Mesendoderm (in vitro differentiated cells): ENCODE data around the gene HTR6.

ENCODE experiments used
- DNase-seq: peaks from one replicate; pipeline ENCODE4 v3.0.0; 2013
- H2AK5ac ChIP-seq: 2 replicates; pipeline ENCODE4 v1.6.1; 2013; ENCODE audit warnings: low read length, inconsistent platforms
- H2BK120ac ChIP-seq: 2 replicates; pipeline ENCODE4 v1.6.1; 2013; ENCODE audit warnings: low read depth, mild to moderate bottlenecking, low read length, moderate library complexity, mixed read lengths
- H2BK15ac ChIP-seq: replicated peaks from 2 replicates; pipeline ENCODE4 v1.6.1; 2013; ENCODE audit warnings: low read depth, mild to moderate bottlenecking, moderate library complexity
- H2BK5ac ChIP-seq: 2 replicates; pipeline ENCODE4 v1.6.1; 2013; ENCODE audit warnings: low read length, inconsistent platforms
- H3K18ac ChIP-seq: 2 replicates; pipeline ENCODE4 v1.6.1; 2013; ENCODE audit warnings: mild to moderate bottlenecking, low read length, mixed read lengths
- H3K23ac ChIP-seq: one replicate; pipeline ENCODE4 v1.6.1; 2013; ENCODE audit warnings: low read length
- H3K27ac ChIP-seq: 2 replicates; pipeline ENCODE4 v1.5.1; 2013; ENCODE audit warnings: low read depth, mild to moderate bottlenecking, inconsistent platforms, low read length, moderate library complexity
- H3K27me3 ChIP-seq: 2 replicates; pipeline ENCODE4 v1.6.1; 2013; ENCODE audit warnings: low read length, control low read depth, mild to moderate bottlenecking, inconsistent platforms; ENCODE audit not compliant: insufficient read depth, poor library complexity
- H3K36me3 ChIP-seq: 2 replicates; pipeline ENCODE4 v1.6.1; 2013; ENCODE audit warnings: low read length, inconsistent platforms; ENCODE audit not compliant: control insufficient read depth, insufficient read depth
- H3K4ac ChIP-seq: one replicate; pipeline ENCODE4 v1.6.1; 2013; ENCODE audit warnings: low read depth, mild to moderate bottlenecking, low read length, moderate library complexity
- H3K4me1 ChIP-seq: 2 replicates; pipeline ENCODE4 v1.6.1; 2013; ENCODE audit warnings: low read depth, low read length, inconsistent platforms; ENCODE audit not compliant: control insufficient read depth
- H3K4me2 ChIP-seq: 2 replicates; pipeline ENCODE4 v1.6.1; 2013; ENCODE audit warnings: low read length
- H3K4me3 ChIP-seq: 2 replicates; pipeline ENCODE4 v1.5.1; 2013; ENCODE audit warnings: mild to moderate bottlenecking, low read length
- H3K56ac ChIP-seq: one replicate; pipeline ENCODE4 v1.6.1; 2013; ENCODE audit warnings: low read length
- H3K79me1 ChIP-seq: 2 replicates; pipeline ENCODE4 v1.6.1; 2013; ENCODE audit warnings: low read length, inconsistent platforms
- H3K79me2 ChIP-seq: 2 replicates; pipeline ENCODE4 v1.6.1; 2013; ENCODE audit warnings: mild to moderate bottlenecking, low read length; ENCODE audit not compliant: control insufficient read depth, insufficient read depth
- H3K9ac ChIP-seq: 2 replicates; pipeline ENCODE4 v1.6.1; 2013; ENCODE audit warnings: low read length, inconsistent platforms
- H4K5ac ChIP-seq: one replicate; pipeline ENCODE4 v1.6.1; 2013; ENCODE audit warnings: low read length
- H4K8ac ChIP-seq: one replicate; pipeline ENCODE4 v1.6.1; 2013; ENCODE audit warnings: low read depth, mild to moderate bottlenecking, control low read depth, low read length, moderate library complexity
- WGBS: extraction: QIAGEN DNeasy Blood & Tissue Kit; methylation state at CpG from one replicate; pipeline ENCODE4 v1.1.7; 2013; ENCODE audit warnings: low lambda C conversion rate, missing lambda C conversion rate; ENCODE audit not compliant: insufficient coverage; ENCODE audit errors: extremely low coverage; 5-methylcytosine and 5-hydroxymethylcytosine counted together

HTR6 gene

DNA sequence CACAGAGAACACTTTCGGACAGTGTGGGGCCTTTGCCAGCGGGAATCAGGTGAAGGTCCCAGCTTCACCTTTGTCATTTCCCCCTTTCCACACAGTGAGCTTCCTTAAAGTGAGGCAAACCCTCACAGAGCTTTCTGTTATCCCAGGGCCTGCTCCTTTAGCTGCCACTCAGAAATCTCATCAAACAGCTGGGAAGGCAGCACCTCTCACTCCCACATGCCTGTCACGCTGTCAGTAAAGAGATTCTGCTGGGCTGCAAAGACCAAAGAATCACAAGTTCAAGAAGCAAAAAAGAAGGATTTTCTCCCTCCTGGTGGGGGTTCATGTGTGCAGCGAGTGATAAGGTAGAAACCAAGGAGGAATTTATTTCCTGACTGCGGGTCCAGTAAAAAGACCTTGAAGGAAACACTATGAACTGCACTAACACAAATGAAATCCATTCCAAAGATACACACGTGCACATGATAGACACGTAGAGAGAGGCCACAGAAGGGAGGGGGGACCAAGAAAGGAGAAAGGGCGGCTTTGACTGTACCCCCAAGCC lies 44.0 kb downstream of the HTR6 start:
- H3K23ac ChIP-seq: no peak overlapping the region

GRCh38 chr1:19709260-19709793 lies 44.7 kb downstream of the HTR6 start:
- Histone ChIP-seq H2BK15ac (no peak overlapping the region), H3K4me1 (no peaks in the 10 kb centered on the region), H3K56ac (no peak overlapping the region), H3K27me3 (no peaks in the 10 kb centered on the region), H3K79me1 (no peaks in the 10 kb centered on the region), H3K4ac (no peak overlapping the region), H2BK120ac (no peak overlapping the region), H2AK5ac (no peak overlapping the region), H4K8ac (no peak overlapping the region), H3K27ac (no peak overlapping the region), H3K79me2 (no peaks in the 10 kb centered on the region), H3K18ac (no peak overlapping the region), H3K4me3 (no peak overlapping the region), H3K9ac (no peak overlapping the region), H3K36me3 (no peaks in the 10 kb centered on the region), H3K23ac (no peak overlapping the region), H3K4me2 (no peak overlapping the region), H4K5ac (no peak overlapping the region), H2BK5ac (no peak overlapping the region)
- no peak for DNase-seq
- WGBS: no CpG with 5 or more reads among the region's 4 CpGs

More for the DNA sequence above, 44.0 kb downstream of the HTR6 start:
- Histone ChIP-seq H3K18ac (no peak overlapping the region), H3K4ac (no peak overlapping the region), H3K36me3 (no peaks in the 10 kb centered on the region), H3K4me3 (no peak overlapping the region), H2BK120ac (no peak overlapping the region), H3K79me2 (no peaks in the 10 kb centered on the region), H3K27ac (no peak overlapping the region), H3K4me2 (no peak overlapping the region), H3K27me3 (no peaks in the 10 kb centered on the region), H4K5ac (no peak overlapping the region), H2BK5ac (no peak overlapping the region), H3K9ac (no peak overlapping the region), H3K79me1 (no peaks in the 10 kb centered on the region), H2BK15ac (no peak overlapping the region), H2AK5ac (no peak overlapping the region), H3K56ac (no peak overlapping the region), H4K8ac (no peak overlapping the region), H3K4me1 (no peaks in the 10 kb centered on the region)
- WGBS: no CpG with 5 or more reads among the region's 8 CpGs
- no peak for DNase-seq

DNA sequence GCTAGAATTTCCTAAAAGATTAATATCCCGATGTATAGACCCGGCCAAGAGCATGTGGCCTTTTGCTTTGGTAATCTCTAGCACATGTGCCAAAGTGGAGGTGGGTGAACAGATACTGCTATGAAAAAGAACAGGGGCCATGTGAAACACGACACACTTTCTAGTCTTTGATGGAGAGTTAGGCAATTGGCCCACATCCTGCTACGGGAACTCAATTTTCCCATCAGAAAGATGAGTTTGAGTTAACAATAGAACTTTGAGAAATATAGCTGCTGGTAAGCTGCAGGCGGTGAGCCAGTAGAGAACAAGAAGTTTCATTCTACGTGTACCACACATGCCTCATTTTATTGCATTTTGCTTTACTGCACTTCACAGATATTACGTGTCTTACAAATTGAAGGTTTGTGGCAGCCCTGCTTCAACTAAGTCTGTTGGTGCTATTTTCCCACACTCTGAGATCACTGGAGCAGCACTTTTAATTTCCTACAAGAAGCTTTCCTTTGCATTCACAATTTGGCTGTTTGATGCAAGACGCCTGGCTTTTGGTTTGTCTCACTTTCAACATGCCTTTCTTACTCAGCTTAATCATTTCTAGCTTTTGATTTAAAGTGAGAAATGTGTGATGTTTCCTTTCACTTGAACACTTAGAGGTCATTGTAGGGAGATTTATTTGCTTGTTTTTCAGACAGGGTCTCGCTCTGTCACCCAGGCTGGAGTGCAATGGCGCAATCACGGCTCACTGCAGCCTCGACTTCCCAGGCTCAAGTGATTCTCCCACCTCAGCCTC lies 46.3 kb downstream of the HTR6 start:
- Histone ChIP-seq H3K9ac (no peak overlapping the region), H3K79me2 (no peaks in the 10 kb centered on the region), H3K27me3 (no peaks in the 10 kb centered on the region), H3K36me3 (no peaks in the 10 kb centered on the region), H2BK120ac (no peak overlapping the region), H3K79me1 (no peaks in the 10 kb centered on the region), H2AK5ac (no peak overlapping the region), H3K27ac (no peak overlapping the region), H2BK5ac (no peak overlapping the region), H3K4me2 (no peak overlapping the region), H3K18ac (no peak overlapping the region), H3K23ac (no peak overlapping the region), H4K8ac (no peak overlapping the region), H3K4me1 (no peaks in the 10 kb centered on the region), H3K4me3 (no peak overlapping the region), H2BK15ac (no peak overlapping the region), H4K5ac (no peak overlapping the region), H3K56ac (no peak overlapping the region), H3K4ac (no peak overlapping the region)
- no peak for DNase-seq
- no CpG with 5 or more reads among the region's 12 CpGs for WGBS

DNA sequence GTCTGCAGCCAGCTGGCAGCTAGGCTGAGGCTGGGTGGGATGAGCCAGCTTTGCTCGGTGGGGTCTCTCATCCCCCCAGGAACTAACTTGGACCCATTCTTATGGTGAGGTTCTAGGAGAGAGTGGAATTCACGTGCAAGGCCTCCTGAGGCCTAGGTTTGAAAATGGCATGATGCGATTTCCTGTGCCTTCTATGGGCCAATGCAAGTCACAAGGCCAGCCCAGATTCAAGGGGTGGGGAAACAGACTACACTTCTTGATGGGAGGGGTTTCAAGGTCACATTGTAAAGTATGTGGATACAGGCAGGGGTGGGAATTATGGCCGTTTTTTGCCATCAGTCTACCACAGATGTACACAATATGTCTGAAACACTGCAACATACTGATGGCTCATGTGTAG lies 48.3 kb downstream of the HTR6 start:
- no peaks in the 10 kb centered on the region for H3K36me3 ChIP-seq
- no peak overlapping the region for H4K8ac ChIP-seq
- H3K4me1 ChIP-seq: no peaks in the 10 kb centered on the region
- H2AK5ac ChIP-seq: no peak overlapping the region
- H4K5ac ChIP-seq: no peak overlapping the region
- no peak overlapping the region for H3K56ac ChIP-seq
- DNase-seq: no peak
- no peaks in the 10 kb centered on the region for H3K27me3 ChIP-seq
- H3K18ac ChIP-seq: no peak overlapping the region
- no peak overlapping the region for H3K4me3 ChIP-seq
- no CpG with 5 or more reads among the region's 4 CpGs for WGBS
- H3K27ac ChIP-seq: no peak overlapping the region
- H2BK5ac ChIP-seq: no peak overlapping the region
- no peaks in the 10 kb centered on the region for H3K79me2 ChIP-seq
- no peak overlapping the region for H2BK120ac ChIP-seq
- H2BK15ac ChIP-seq: no peak overlapping the region
- no peak overlapping the region for H3K4me2 ChIP-seq
- H3K4ac ChIP-seq: no peak overlapping the region
- no peak overlapping the region for H3K9ac ChIP-seq
- no peaks in the 10 kb centered on the region for H3K79me1 ChIP-seq
- H3K23ac ChIP-seq: no peak overlapping the region

DNA sequence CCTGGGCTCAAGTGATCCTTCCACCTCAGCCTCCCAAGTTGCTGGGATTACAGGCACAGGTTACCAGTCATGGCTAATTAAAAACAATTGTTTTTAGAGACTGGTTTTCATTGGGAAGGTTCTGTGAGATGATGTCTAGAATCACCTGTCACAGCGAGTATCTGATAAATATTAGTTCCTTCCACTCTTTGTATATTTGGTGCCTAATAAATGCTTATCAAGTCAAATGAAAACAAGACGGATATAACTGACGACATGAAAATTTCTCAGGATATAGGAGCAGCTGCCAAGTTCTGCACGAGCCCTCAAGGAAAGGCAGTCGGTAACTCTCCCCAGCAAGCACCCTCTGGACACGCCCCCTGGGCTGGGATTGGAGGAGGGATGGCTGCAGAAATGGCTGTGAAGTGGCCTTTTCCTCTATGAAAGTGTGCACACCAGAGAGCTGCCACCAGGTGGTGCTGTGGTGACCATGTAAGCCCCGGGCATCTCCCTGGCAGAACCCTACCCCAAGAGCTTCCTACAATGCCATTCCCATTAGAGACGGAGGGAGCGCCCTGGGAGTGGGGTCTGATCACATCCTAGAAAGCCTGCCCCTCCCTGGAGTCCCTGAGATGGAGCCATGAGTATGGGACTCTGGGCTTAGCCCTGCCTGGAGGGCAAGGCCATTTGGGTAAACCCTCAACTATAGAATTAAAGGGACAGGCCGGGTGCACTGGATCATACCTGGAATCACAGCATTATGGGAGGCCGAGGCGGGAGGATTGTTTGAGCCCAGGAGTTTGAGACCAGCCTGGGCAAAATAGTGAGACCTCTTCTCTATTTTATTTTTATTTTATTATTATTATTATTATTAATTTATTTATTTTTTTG lies 50.9 kb downstream of the HTR6 start:
- Histone ChIP-seq H2BK5ac (no peak overlapping the region), H3K18ac (no peak overlapping the region), H3K56ac (no peak overlapping the region), H3K23ac (no peak overlapping the region), H3K79me1 (no peaks in the 10 kb centered on the region), H2AK5ac (no peak overlapping the region), H3K79me2 (no peaks in the 10 kb centered on the region), H2BK120ac (no peak overlapping the region), H3K4me1 (no peaks in the 10 kb centered on the region), H3K4ac (no peak overlapping the region), H2BK15ac (no peak overlapping the region), H4K5ac (no peak overlapping the region), H3K4me2 (no peak overlapping the region), H3K27ac (no peak overlapping the region), H3K9ac (no peak overlapping the region), H3K4me3 (no peak overlapping the region), H4K8ac (no peak overlapping the region), H3K27me3 (no peaks in the 10 kb centered on the region), H3K36me3 (no peaks in the 10 kb centered on the region)
- WGBS: no CpG with 5 or more reads among the region's 12 CpGs
- DNase-seq: peak; percentile 99
